Fibroblast of lung (primary cell): ENCODE data around the gene C2CD4C. TPM values are rescaled to one million over a fixed set of nuclear protein-coding genes. Genes with fewer than 3 reads are reported as not detected.

Experiments
- DNase-seq, 2 donors: peaks; one replicate each; pipeline versions ENCODE4 v3.0.0 to v3.0.0-alpha.2; 2010; ENCODE audit warnings: low read depth in 2 of 2
- H2AFZ ChIP-seq: 2 replicates; pipeline ENCODE4 v1.5.1; 2012; ENCODE audit warnings: low read length, control low read depth, inconsistent platforms
- H3K27ac ChIP-seq: 2 replicates; pipeline ENCODE4 v1.5.1; 2011; ENCODE audit warnings: low read length, control low read depth; ENCODE audit not compliant: insufficient read depth
- H3K27me3 ChIP-seq: 2 replicates; pipeline ENCODE4 v1.5.1; 2011; ENCODE audit warnings: mild to moderate bottlenecking, low read length; ENCODE audit not compliant: control insufficient read depth, insufficient read depth
- H3K36me3 ChIP-seq: 2 replicates; pipeline ENCODE4 v1.5.1; 2011; ENCODE audit warnings: low read length; ENCODE audit not compliant: control insufficient read depth, insufficient read depth
- H3K4me1 ChIP-seq: 2 replicates; pipeline ENCODE4 v1.5.1; 2011; ENCODE audit warnings: low read length; ENCODE audit not compliant: control insufficient read depth, insufficient read depth; ENCODE audit errors: extremely low read depth
- H3K4me2 ChIP-seq: 2 replicates; pipeline ENCODE4 v1.5.1; 2011; ENCODE audit warnings: low read length, control low read depth; ENCODE audit not compliant: insufficient read depth; ENCODE audit errors: extremely low read depth
- H3K4me3 ChIP-seq, 4 experiments: fragments of 200-600 bp in 1 of 4; sonication (generic) in 1 of 4; replicated peaks in 1 of 4; 2 replicates each; pipeline ENCODE4 v1.5.1; 2011 to 2016; ENCODE audit warnings: low read length in 4 of 4, low read depth in 3 of 4, mild to moderate bottlenecking in 3 of 4, control low read depth in 2 of 4, inconsistent platforms in 1 of 4, mixed read lengths in 1 of 4; ENCODE audit not compliant: insufficient read depth in 1 of 4; ENCODE audit errors: control extremely low read depth in 1 of 4
- H3K79me2 ChIP-seq: 2 replicates; pipeline ENCODE4 v1.5.1; 2012; ENCODE audit warnings: mild to moderate bottlenecking, low read length, inconsistent platforms; ENCODE audit not compliant: control insufficient read depth, insufficient read depth
- H3K9ac ChIP-seq: 2 replicates; pipeline ENCODE4 v1.5.1; 2011; ENCODE audit warnings: mild to moderate bottlenecking, low read length, control low read depth; ENCODE audit not compliant: insufficient read depth
- H3K9me3 ChIP-seq: 2 replicates; pipeline ENCODE4 v1.5.1; 2012; ENCODE audit warnings: low read depth, low read length; ENCODE audit not compliant: control insufficient read depth, insufficient read depth
- H4K20me1 ChIP-seq: 2 replicates; pipeline ENCODE4 v1.5.1; 2011; ENCODE audit warnings: low read length; ENCODE audit not compliant: control insufficient read depth, insufficient read depth; ENCODE audit errors: extremely low read depth
- EZH2 ChIP-seq: IDR thresholded peaks from 2 replicates; pipeline ENCODE4 v1.5.1; 2012; ENCODE audit warnings: low read length, control low read depth, mild to moderate bottlenecking; ENCODE audit errors: missing control alignments
- polyA plus RNA-seq, 2 donors: library from polyadenylated mRNA; depleted of rRNA in 1 of 2; stranded (reverse) in 1 of 2; unstranded in 1 of 2; fragments of >200 nt; gene quantifications; 2 replicates each; pipeline ENCODE4 v1.2.1, GENCODE V29; 2011 to 2012; ENCODE audit warnings: missing spikeins in 1 of 2
- total RNA-seq: library from RNA; depleted of rRNA; stranded (reverse); fragments of >200 nt; gene quantifications from 2 replicates; pipeline ENCODE4 v1.2.1, GENCODE V29; 2014
- TF ChIP-seq, protein P1 (sequence below), 2 donors: IDR thresholded peaks in 1 of 2; conservative IDR thresholded peaks in 1 of 2; 1 replicate in 1 of 2; 2 replicates in 1 of 2; pipeline ENCODE4 v1.5.1; 2011 to 2012; ENCODE audit warnings: low read length in 2 of 2, control low read depth in 1 of 2, inconsistent platforms in 1 of 2, low read depth in 1 of 2, mild to moderate bottlenecking in 1 of 2

Gene C2CD4C
- total and polyA plus RNA-seq, 2 donors (not counting 1 experiment from before 2014, with no cell fraction given): 0.17 TPM; not detected in 1

DNA sequence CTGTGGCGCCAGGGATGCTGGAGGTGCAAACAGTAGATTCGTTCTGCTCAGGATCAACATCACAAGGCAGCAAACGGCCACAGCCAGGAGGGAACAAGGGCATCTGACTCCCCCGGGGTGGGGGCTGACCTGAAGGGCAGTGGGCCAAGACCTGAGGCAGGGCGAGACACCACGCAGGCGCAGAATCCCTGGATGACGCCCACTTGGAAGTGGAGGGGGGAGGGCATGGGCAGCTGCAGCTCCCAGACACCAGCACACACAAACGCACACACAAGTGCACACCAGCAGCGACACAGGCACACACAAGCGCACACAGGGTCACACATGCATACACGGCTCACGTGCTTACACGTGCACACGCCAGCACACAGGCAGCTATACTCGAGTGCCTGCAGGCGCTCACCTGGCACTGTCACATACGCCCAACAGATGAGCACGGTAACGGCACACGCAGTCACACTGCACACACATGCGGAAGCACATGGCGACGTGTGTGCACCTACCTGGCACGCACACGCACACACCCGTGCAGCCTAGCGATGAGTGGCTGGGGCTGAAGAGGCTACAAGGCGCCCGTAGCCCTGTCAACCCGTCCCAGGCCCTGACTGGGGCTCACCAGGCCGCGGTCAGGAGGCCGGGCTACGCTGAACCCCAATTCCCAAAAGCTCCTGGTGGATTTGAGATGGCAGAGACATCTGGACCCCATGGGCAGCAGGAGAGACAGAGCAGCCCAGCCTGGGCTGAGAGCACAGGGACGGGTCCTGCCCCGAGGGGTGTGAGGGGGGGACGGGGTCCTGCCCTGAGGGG, 5.5 kb downstream of the C2CD4C start:
- Histone ChIP-seq H3K27ac (no peak overlapping the region), H3K4me3 (no peak overlapping the region), H3K9ac (no peak overlapping the region), H3K79me2 (no peaks in the 10 kb centered on the region), H3K4me1 (no peaks in the 10 kb centered on the region), H3K36me3 (no peaks in the 10 kb centered on the region), H4K20me1 (no peaks in the 10 kb centered on the region), H3K9me3 (no peaks in the 10 kb centered on the region), H3K4me2 (no peak overlapping the region), H2AFZ (no peak overlapping the region), H3K27me3 (no peaks in the 10 kb centered on the region)
- TF ChIP-seq, protein P1, sequence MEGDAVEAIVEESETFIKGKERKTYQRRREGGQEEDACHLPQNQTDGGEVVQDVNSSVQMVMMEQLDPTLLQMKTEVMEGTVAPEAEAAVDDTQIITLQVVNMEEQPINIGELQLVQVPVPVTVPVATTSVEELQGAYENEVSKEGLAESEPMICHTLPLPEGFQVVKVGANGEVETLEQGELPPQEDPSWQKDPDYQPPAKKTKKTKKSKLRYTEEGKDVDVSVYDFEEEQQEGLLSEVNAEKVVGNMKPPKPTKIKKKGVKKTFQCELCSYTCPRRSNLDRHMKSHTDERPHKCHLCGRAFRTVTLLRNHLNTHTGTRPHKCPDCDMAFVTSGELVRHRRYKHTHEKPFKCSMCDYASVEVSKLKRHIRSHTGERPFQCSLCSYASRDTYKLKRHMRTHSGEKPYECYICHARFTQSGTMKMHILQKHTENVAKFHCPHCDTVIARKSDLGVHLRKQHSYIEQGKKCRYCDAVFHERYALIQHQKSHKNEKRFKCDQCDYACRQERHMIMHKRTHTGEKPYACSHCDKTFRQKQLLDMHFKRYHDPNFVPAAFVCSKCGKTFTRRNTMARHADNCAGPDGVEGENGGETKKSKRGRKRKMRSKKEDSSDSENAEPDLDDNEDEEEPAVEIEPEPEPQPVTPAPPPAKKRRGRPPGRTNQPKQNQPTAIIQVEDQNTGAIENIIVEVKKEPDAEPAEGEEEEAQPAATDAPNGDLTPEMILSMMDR (conservative IDR thresholded peaks at IDR 0.05 in 1 of 2, IDR thresholded peaks at IDR 0.05 in 1 of 2; ENCODE audit: low read depth in 1 of 2, low read length in 2 of 2): no peak
- TF ChIP-seq EZH2: no peak
- no peak for DNase-seq

DNA sequence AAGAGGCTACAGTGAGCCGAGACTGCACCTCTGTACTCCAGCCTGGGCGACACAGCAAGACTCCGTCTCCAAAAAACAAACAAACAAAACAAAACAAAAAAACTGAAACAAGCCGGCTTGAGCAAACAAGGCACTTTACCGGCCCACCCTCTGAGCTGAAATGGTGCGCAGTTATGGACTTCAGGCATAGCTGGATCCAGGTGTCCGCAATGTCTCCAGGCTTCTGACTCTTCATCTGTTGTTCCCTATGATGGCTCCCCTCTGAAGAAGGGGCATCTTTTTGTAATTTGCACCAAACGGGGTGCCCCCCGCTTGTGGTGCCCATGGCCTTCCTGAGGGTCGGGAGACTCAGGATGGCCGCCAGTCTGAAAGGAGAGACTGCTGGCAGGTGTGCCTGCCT, 6.2 kb downstream of the C2CD4C start:
- H3K4me2 ChIP-seq: no peak overlapping the region
- no peak for TF ChIP-seq EZH2
- TF ChIP-seq, protein P1 (conservative IDR thresholded peaks at IDR 0.05 in 1 of 2, IDR thresholded peaks at IDR 0.05 in 1 of 2; ENCODE audit: low read depth in 1 of 2, low read length in 2 of 2): no peak

GRCh38 chr19:401866-402511, 7.0 kb downstream of the C2CD4C start:
- Histone ChIP-seq H2AFZ (no peak overlapping the region), H3K27me3 (no peaks in the 10 kb centered on the region), H3K79me2 (no peaks in the 10 kb centered on the region), H3K27ac (no peak overlapping the region), H3K4me3 (no peak overlapping the region), H3K4me1 (no peaks in the 10 kb centered on the region), H4K20me1 (no peaks in the 10 kb centered on the region), H3K4me2 (no peak overlapping the region), H3K36me3 (no peaks in the 10 kb centered on the region), H3K9me3 (no peaks in the 10 kb centered on the region), H3K9ac (no peak overlapping the region)
- TF ChIP-seq EZH2: no peak
- TF ChIP-seq, protein P1 (conservative IDR thresholded peaks at IDR 0.05 in 1 of 2, IDR thresholded peaks at IDR 0.05 in 1 of 2; ENCODE audit: low read depth in 1 of 2, low read length in 2 of 2): no peak
- DNase-seq: no peak

More for the DNA sequence above, 6.2 kb downstream of the C2CD4C start:
- Histone ChIP-seq H3K4me1 (no peaks in the 10 kb centered on the region), H3K79me2 (no peaks in the 10 kb centered on the region), H3K9ac (no peak overlapping the region), H3K4me3 (no peak overlapping the region), H3K27ac (no peak overlapping the region), H3K36me3 (no peaks in the 10 kb centered on the region), H3K27me3 (no peaks in the 10 kb centered on the region), H3K9me3 (no peaks in the 10 kb centered on the region), H4K20me1 (no peaks in the 10 kb centered on the region), H2AFZ (no peak overlapping the region)
- DNase-seq: no peak
